ENCODE data around the gene EVX1. TPM values are rescaled to one million over a fixed set of nuclear protein-coding genes. Genes with fewer than 3 reads are reported as not detected.
A peak's percentile ranks its signal among the peaks of the same experiment; 100 is the strongest.

Gene EVX1
- total RNA-seq, 1 donor = not detected

GRCh38 chr7:27248427-27248806 is 5.8 kb downstream of the EVX1 start:
- no peak overlapping the region for H3K4me2 ChIP-seq (ENCODE audit: insufficient read depth, low read length)
- H3K36me3 ChIP-seq (ENCODE audit: insufficient read depth, low read length) = no peaks in the 10 kb centered on the region
- no peak overlapping the region for H3K27ac ChIP-seq (ENCODE audit: low read depth, low read length)
- no peaks in the 10 kb centered on the region for H3K9me3 ChIP-seq (ENCODE audit: low read depth, low read length)
- no peak overlapping the region for H2AFZ ChIP-seq (ENCODE audit: low read length)
- no peak for TF ChIP-seq CTCF (IDR thresholded peaks at IDR 0.05; ENCODE audit: extremely low read depth, low read depth, low read length)
- no peak overlapping the region for H3K4me3 ChIP-seq (ENCODE audit: insufficient read depth, low read length)
- no peaks in the 10 kb centered on the region for H4K20me1 ChIP-seq (ENCODE audit: insufficient read depth, low read length)
- H3K79me2 ChIP-seq (ENCODE audit: insufficient read depth, low read length) = no peaks in the 10 kb centered on the region
- peaks cover 90% of the 10 kb centered on the region for H3K27me3 ChIP-seq (ENCODE audit: insufficient read depth, low read length)
- peaks cover 7% of the 10 kb centered on the region for H3K4me1 ChIP-seq (ENCODE audit: insufficient read depth, low read length)
- no peak for DNase-seq (ENCODE audit: insufficient read length, low spot score, missing footprints)

GRCh38 chr7:27248911-27249723 is 6.5 kb downstream of the EVX1 start:
- no peaks in the 10 kb centered on the region for H3K79me2 ChIP-seq (ENCODE audit: insufficient read depth, low read length)
- no peak for TF ChIP-seq CTCF (IDR thresholded peaks at IDR 0.05; ENCODE audit: extremely low read depth, low read depth, low read length)
- no peak overlapping the region for H3K4me3 ChIP-seq (ENCODE audit: insufficient read depth, low read length)
- no peak overlapping the region for H2AFZ ChIP-seq (ENCODE audit: low read length)
- H3K9me3 ChIP-seq (ENCODE audit: low read depth, low read length) = no peaks in the 10 kb centered on the region
- H3K27ac ChIP-seq (ENCODE audit: low read depth, low read length) = no peak overlapping the region
- H4K20me1 ChIP-seq (ENCODE audit: insufficient read depth, low read length) = no peaks in the 10 kb centered on the region
- peak; percentile 94 for DNase-seq (ENCODE audit: insufficient read length, low spot score, missing footprints)
- no peaks in the 10 kb centered on the region for H3K36me3 ChIP-seq (ENCODE audit: insufficient read depth, low read length)
- H3K4me1 ChIP-seq (ENCODE audit: insufficient read depth, low read length) = peaks cover 7% of the 10 kb centered on the region
- peak overlapping the region; percentile 11 for H3K4me2 ChIP-seq (ENCODE audit: insufficient read depth, low read length)
- H3K27me3 ChIP-seq (ENCODE audit: insufficient read depth, low read length) = peaks cover 83% of the 10 kb centered on the region

GRCh38 chr7:27249724-27250556 is 7.3 kb downstream of the EVX1 start:
- Histone ChIP-seq H2AFZ (ENCODE audit: low read length) (no peak overlapping the region), H3K4me1 (ENCODE audit: insufficient read depth, low read length) (peaks cover 7% of the 10 kb centered on the region), H3K9me3 (ENCODE audit: low read depth, low read length) (no peaks in the 10 kb centered on the region), H3K36me3 (ENCODE audit: insufficient read depth, low read length) (no peaks in the 10 kb centered on the region), H4K20me1 (ENCODE audit: insufficient read depth, low read length) (no peaks in the 10 kb centered on the region), H3K79me2 (ENCODE audit: insufficient read depth, low read length) (no peaks in the 10 kb centered on the region), H3K27ac (ENCODE audit: low read depth, low read length) (no peak overlapping the region), H3K4me3 (ENCODE audit: insufficient read depth, low read length) (no peak overlapping the region), H3K27me3 (ENCODE audit: insufficient read depth, low read length) (peaks cover 75% of the 10 kb centered on the region), H3K4me2 (ENCODE audit: insufficient read depth, low read length) (no peak overlapping the region)
- DNase-seq (ENCODE audit: insufficient read length, low spot score, missing footprints) = peak; percentile 85
- TF ChIP-seq CTCF (IDR thresholded peaks at IDR 0.05; ENCODE audit: extremely low read depth, low read depth, low read length) = no peak

- Histone ChIP-seq H4K20me1 (ENCODE audit: insufficient read depth, low read length) (no peaks in the 10 kb centered on the region), H3K9me3 (ENCODE audit: low read depth, low read length) (no peaks in the 10 kb centered on the region), H3K4me1 (ENCODE audit: insufficient read depth, low read length) (peaks cover 7% of the 10 kb centered on the region), H2AFZ (ENCODE audit: low read length) (no peak overlapping the region), H3K27ac (ENCODE audit: low read depth, low read length) (no peak overlapping the region), H3K36me3 (ENCODE audit: insufficient read depth, low read length) (no peaks in the 10 kb centered on the region), H3K79me2 (ENCODE audit: insufficient read depth, low read length) (no peaks in the 10 kb centered on the region), H3K4me3 (ENCODE audit: insufficient read depth, low read length) (no peak overlapping the region), H3K27me3 (ENCODE audit: insufficient read depth, low read length) (peaks cover 68% of the 10 kb centered on the region), H3K4me2 (ENCODE audit: insufficient read depth, low read length) (no peak overlapping the region)
- TF ChIP-seq CTCF (IDR thresholded peaks at IDR 0.05; ENCODE audit: extremely low read depth, low read depth, low read length) = no peak
- peak; percentile 84 for DNase-seq (ENCODE audit: insufficient read length, low spot score, missing footprints)
Measured at GRCh38 chr7:27250557-27251070, 8.0 kb downstream of the EVX1 start.

All from osteoblast (primary cell).